H1 (cell line): ENCODE results near the gene ZNF407. TPM values are rescaled to one million over a fixed set of nuclear protein-coding genes. Genes with fewer than 3 reads are reported as not detected.

Experiments used
- CTCF ChIA-PET: fragments of 300-600 bp; sonication (Branson Sonifier 250); formaldehyde crosslinking; loops from one replicate; lab custom pipeline; 2021; ENCODE audit not compliant: partially characterized antibody; lab: Charles Lee
- POLR2A ChIA-PET: fragments of 300-600 bp; sonication (Branson Sonifier 250); formaldehyde crosslinking; loops from one replicate; lab custom pipeline; 2021; ENCODE audit warnings: inconsistent platforms; ENCODE audit not compliant: partially characterized antibody; lab: Charles Lee
- DNase-seq, 2 experiments: peaks; one replicate each; pipeline versions ENCODE4 v3.0.0 to v3.0.0-alpha.2; 2010 to 2022; ENCODE audit warnings: low spot score in 2 of 2, low read depth in 1 of 2, mixed read lengths in 1 of 2
- FAIRE-seq: peaks from 2 replicates; lab custom pipeline; 2011; peaks lifted over from hg19 to GRCh38; lab: Jason Lieb, UNC
- H2AFZ ChIP-seq: 2 replicates; pipeline ENCODE4 v1.8.1; 2012; ENCODE audit warnings: low read length, inconsistent platforms
- H2AK5ac ChIP-seq: 2 replicates; pipeline ENCODE4 v1.6.1; 2013; ENCODE audit warnings: low read depth, low read length
- H2BK120ac ChIP-seq: replicated peaks from 2 replicates; pipeline ENCODE3; 2013; ENCODE audit warnings: low read depth, low read length, inconsistent platforms
- H2BK12ac ChIP-seq: 2 replicates; pipeline ENCODE4 v1.6.1; 2013; ENCODE audit warnings: low read depth, low read length
- H2BK15ac ChIP-seq: 2 replicates; pipeline ENCODE4 v1.6.1; 2013; ENCODE audit warnings: low read length
- H2BK20ac ChIP-seq: 2 replicates; pipeline ENCODE4 v1.6.1; 2013; ENCODE audit warnings: low read length
- H2BK5ac ChIP-seq: 2 replicates; pipeline ENCODE4 v1.6.1; 2013; ENCODE audit warnings: low read depth, low read length
- H3K14ac ChIP-seq: 2 replicates; pipeline ENCODE4 v1.6.1; 2013; ENCODE audit warnings: inconsistent platforms; ENCODE audit not compliant: insufficient read length
- H3K18ac ChIP-seq: 2 replicates; pipeline ENCODE4 v1.6.1; 2013; ENCODE audit warnings: low read length; ENCODE audit errors: extremely low read depth
- H3K23ac ChIP-seq: 2 replicates; pipeline ENCODE4 v1.6.1; 2013; ENCODE audit warnings: inconsistent platforms; ENCODE audit not compliant: insufficient read length
- H3K23me2 ChIP-seq: 2 replicates; pipeline ENCODE4 v1.6.1; 2013; ENCODE audit warnings: low read depth, low read length
- H3K27ac ChIP-seq: 2 replicates; pipeline ENCODE4 v1.6.1; 2011; ENCODE audit warnings: low read depth, low read length, inconsistent platforms
- H3K27me3 ChIP-seq, 4 experiments: replicated peaks in 1 of 4; 1 replicate in 1 of 4; 2 replicates in 3 of 4; pipeline versions ENCODE4 v1.6.1 to v1.8.1; 2011 to 2013; ENCODE audit warnings: low read length in 3 of 4, mild to moderate bottlenecking in 3 of 4, inconsistent platforms in 2 of 4, mixed read lengths in 2 of 4, moderate library complexity in 1 of 4; ENCODE audit not compliant: control insufficient read depth in 3 of 4, insufficient read depth in 3 of 4; ENCODE audit errors: extremely low read depth in 1 of 4
- H3K36me3 ChIP-seq, 4 experiments: 2 replicates each; pipeline versions ENCODE4 v1.6.1 to v1.8.1; 2011 to 2013; ENCODE audit warnings: mild to moderate bottlenecking in 4 of 4, low read length in 3 of 4, moderate library complexity in 2 of 4, control low read depth in 1 of 4, inconsistent platforms in 1 of 4; ENCODE audit not compliant: insufficient read depth in 4 of 4, control insufficient read depth in 2 of 4
- H3K4ac ChIP-seq: replicated peaks from 2 replicates; pipeline ENCODE3; 2013; ENCODE audit warnings: low read length, low read depth, mixed read lengths, inconsistent platforms; ENCODE audit not compliant: insufficient read length
- H3K4me1 ChIP-seq, 4 experiments: replicated peaks in 1 of 4; 1 replicate in 1 of 4; 2 replicates in 3 of 4; pipeline versions ENCODE4 v1.6.1 to v1.8.1; 2011 to 2013; ENCODE audit warnings: low read length in 3 of 4, inconsistent platforms in 2 of 4, mixed read lengths in 1 of 4; ENCODE audit not compliant: insufficient read depth in 4 of 4, control insufficient read depth in 3 of 4
- H3K4me2 ChIP-seq, 2 experiments: 2 replicates each; pipeline versions ENCODE4 v1.6.1 to v1.8.1; 2011 to 2013; ENCODE audit warnings: low read depth in 2 of 2, low read length in 2 of 2, control low read depth in 1 of 2, inconsistent platforms in 1 of 2, mild to moderate bottlenecking in 1 of 2; ENCODE audit not compliant: insufficient read depth in 1 of 2
- H3K4me3 ChIP-seq, 4 experiments: fragments of 200-600, 300-600 bp in 1 of 4; sonication (generic), shearing (Covaris generic), sonication (Bioruptor Twin) in 1 of 4; 2 replicates each; pipeline versions ENCODE4 v1.5.1 to v1.8.1; 2011 to 2016; ENCODE audit warnings: low read length in 4 of 4, low read depth in 3 of 4, control low read depth in 2 of 4, inconsistent platforms in 2 of 4, mild to moderate bottlenecking in 2 of 4, mixed read lengths in 1 of 4, moderate library complexity in 1 of 4; ENCODE audit not compliant: insufficient read depth in 2 of 4; ENCODE audit errors: extremely low read depth in 1 of 4
- H3K56ac ChIP-seq: replicated peaks from 2 replicates; pipeline ENCODE3; 2013; ENCODE audit warnings: low read depth, mild to moderate bottlenecking, mixed read lengths, low read length, inconsistent platforms; ENCODE audit not compliant: insufficient read length
- H3K79me1 ChIP-seq: 2 replicates; pipeline ENCODE4 v1.6.1; 2013; ENCODE audit warnings: low read depth, low read length, control low read depth
- H3K79me2 ChIP-seq, 2 experiments: 2 replicates each; pipeline versions ENCODE4 v1.6.1 to v1.8.1; 2012 to 2013; ENCODE audit warnings: low read length in 2 of 2, mild to moderate bottlenecking in 2 of 2, inconsistent platforms in 1 of 2; ENCODE audit not compliant: insufficient read depth in 2 of 2, control insufficient read depth in 1 of 2
- H3K9ac ChIP-seq, 4 experiments: replicated peaks in 1 of 4; 1 replicate in 1 of 4; 2 replicates in 3 of 4; pipeline versions ENCODE4 v1.6.1 to v1.8.1; 2011 to 2013; ENCODE audit warnings: low read depth in 3 of 4, low read length in 3 of 4, control low read depth in 2 of 4, mild to moderate bottlenecking in 2 of 4, moderate library complexity in 2 of 4, inconsistent platforms in 1 of 4; ENCODE audit errors: extremely low read depth in 1 of 4
- H3K9me3 ChIP-seq, 2 experiments: 2 replicates each; pipeline versions ENCODE4 v1.6.1 to v1.8.1; 2012 to 2013; ENCODE audit warnings: mild to moderate bottlenecking in 2 of 2, moderate library complexity in 2 of 2, control low read depth in 1 of 2, inconsistent platforms in 1 of 2, low read depth in 1 of 2, low read length in 1 of 2, mixed read lengths in 1 of 2; ENCODE audit not compliant: insufficient read depth in 2 of 2
- H4K20me1 ChIP-seq, 2 experiments: replicated peaks in 1 of 2; 2 replicates each; pipeline versions ENCODE3 to v1.8.1; 2011 to 2013; ENCODE audit warnings: inconsistent platforms in 2 of 2, low read length in 2 of 2, mild to moderate bottlenecking in 1 of 2; ENCODE audit not compliant: insufficient read depth in 2 of 2, control insufficient read depth in 1 of 2
- H4K5ac ChIP-seq: 2 replicates; pipeline ENCODE4 v1.6.1; 2013; ENCODE audit warnings: low read length, low read depth, mixed read lengths, inconsistent platforms; ENCODE audit not compliant: insufficient read length
- H4K8ac ChIP-seq: 2 replicates; pipeline ENCODE4 v1.8.0; 2013; ENCODE audit warnings: mild to moderate bottlenecking, moderate library complexity, low read length, inconsistent platforms; ENCODE audit not compliant: insufficient read depth; ENCODE audit errors: extremely low read depth
- H4K91ac ChIP-seq: replicated peaks from 2 replicates; pipeline ENCODE3; 2013; ENCODE audit warnings: low read length, mixed read lengths, inconsistent platforms; ENCODE audit not compliant: insufficient read length
- WGBS, 2 experiments: shearing (Covaris generic) in 1 of 2; methylation state at CpG; one replicate each; pipeline versions ENCODE4 v1.1.6 to v1.1.7; 2013 to 2015; ENCODE audit warnings: low lambda C conversion rate in 2 of 2, mixed read lengths in 2 of 2, inconsistent platforms in 1 of 2, low coverage in 1 of 2, missing lambda C conversion rate in 1 of 2; ENCODE audit not compliant: insufficient replicate concordance in 2 of 2, insufficient coverage in 1 of 2, insufficient read length in 1 of 2; ENCODE audit errors: extremely low coverage in 1 of 2, missing lambda C conversion rate in 1 of 2; 5-methylcytosine and 5-hydroxymethylcytosine counted together
- polyA plus RNA-seq, 7 experiments: library from polyadenylated mRNA; depleted of rRNA in 3 of 7; stranded (reverse) in 5 of 7; unstranded in 2 of 7; fragments of >200 nt in 5 of 7; fragments of 200-250 nt in 2 of 7; gene quantifications; 1 replicate in 5 of 7; 2 replicates in 1 of 7; 4 replicates in 1 of 7; pipeline versions ENCODE4 v1.2.1 to v1.2.3, GENCODE V29; 2011 to 2013; ENCODE audit warnings: missing spikeins in 2 of 7, mixed read lengths in 2 of 7
- total RNA-seq: library from RNA; stranded (reverse); fragmentation: NEBNext Ultra II Directional; extraction: Animal tissue kit (Norgen Biotek cat#: 25700); gene quantifications from 2 replicates; pipeline ENCODE4 v1.2.1, GENCODE V29; 2021

The ZNF407 gene
- total and polyA plus RNA-seq, 2 of the 8 experiments (the other 6 are each of a cell fraction or from before 2014, with no cell fraction given): 1.5 to 6.8 TPM

GRCh38 chr18:74793746-74794145 lies 196.1 kb downstream of the ZNF407 start:
- WGBS, 2 experiments: 79% methylated on average over 9 of the region's 9 CpGs; no CpG with 5 or more reads in 1 of the 2 experiments
- H3K4ac ChIP-seq: no peak overlapping the region

More at GRCh38 chr18:74793746-74794145, 196.1 kb downstream of the ZNF407 start:
- H2BK15ac ChIP-seq: no peak overlapping the region
- POLR2A ChIA-PET: no interaction called here
- H3K27me3 ChIP-seq: no peaks in the 10 kb centered on the region
- H4K20me1 ChIP-seq: no peaks in the 10 kb centered on the region
- H3K79me2 ChIP-seq: no peaks in the 10 kb centered on the region
- H3K36me3 ChIP-seq: no peaks in the 10 kb centered on the region; a peak in 2 of 8 replicates
- H3K9me3 ChIP-seq: no peaks in the 10 kb centered on the region
- no peak overlapping the region for H4K8ac ChIP-seq
- H3K4me3 ChIP-seq: no peak overlapping the region
- CTCF ChIA-PET: interaction anchor here (0.7 to 1.6 kb wide), 4 partner anchors 9 to 248 kb away, joined by 3 to 4 read pairs (median 3); no protein-coding TSS in a partner anchor
- no peak overlapping the region for H3K18ac ChIP-seq
- H3K4me2 ChIP-seq: no peak overlapping the region
- H2AFZ ChIP-seq: peak overlapping the region; percentile 73
- H2BK5ac ChIP-seq: no peak overlapping the region; the same call in 1 of the 2 replicates
- H3K56ac ChIP-seq: no peak overlapping the region
- peaks cover 0 to 5% (median 2%) of the 10 kb centered on the region in 4 experiments; a peak in 3 of 7 replicates for H3K4me1 ChIP-seq
- no peak overlapping the region for H4K91ac ChIP-seq
- no peak overlapping the region for H2BK120ac ChIP-seq
- no peaks in the 10 kb centered on the region for H3K23me2 ChIP-seq
- H4K5ac ChIP-seq: no peak overlapping the region
- peak overlapping the region; percentile 20; the same call in 1 of the 2 replicates for H2BK12ac ChIP-seq
- no peaks in the 10 kb centered on the region for H3K79me1 ChIP-seq
- no peak overlapping the region for H3K9ac ChIP-seq
- H2AK5ac ChIP-seq: no peak overlapping the region
- H3K27ac ChIP-seq: no peak overlapping the region
- no peak overlapping the region for H3K23ac ChIP-seq
- FAIRE-seq: no peak
- no peak overlapping the region for H2BK20ac ChIP-seq
- DNase-seq: no peak
- no peak overlapping the region for H3K14ac ChIP-seq
